DOHH2 (cell line): ENCODE measurements around the gene FAF2.

Experiments used
- EZH2phosphoT487 ChIP-seq: fragments of 200-600 bp; sonication (generic); IDR thresholded peaks from 2 replicates; pipeline ENCODE4 v1.6.1; 2017; ENCODE audit warnings: borderline replicate concordance, mild to moderate bottlenecking, antibody characterized with exemption, low read length, moderate library complexity, mixed read lengths
- TF ChIP-seq, protein P1 (sequence below): fragments of 200-600 bp; sonication (generic); IDR thresholded peaks from one replicate; pipeline ENCODE4 v1.5.1; 2014; ENCODE audit warnings: antibody characterized with exemption, mild to moderate bottlenecking, low read depth, low read length; ENCODE audit not compliant: poor library complexity, severe bottlenecking

DNA sequence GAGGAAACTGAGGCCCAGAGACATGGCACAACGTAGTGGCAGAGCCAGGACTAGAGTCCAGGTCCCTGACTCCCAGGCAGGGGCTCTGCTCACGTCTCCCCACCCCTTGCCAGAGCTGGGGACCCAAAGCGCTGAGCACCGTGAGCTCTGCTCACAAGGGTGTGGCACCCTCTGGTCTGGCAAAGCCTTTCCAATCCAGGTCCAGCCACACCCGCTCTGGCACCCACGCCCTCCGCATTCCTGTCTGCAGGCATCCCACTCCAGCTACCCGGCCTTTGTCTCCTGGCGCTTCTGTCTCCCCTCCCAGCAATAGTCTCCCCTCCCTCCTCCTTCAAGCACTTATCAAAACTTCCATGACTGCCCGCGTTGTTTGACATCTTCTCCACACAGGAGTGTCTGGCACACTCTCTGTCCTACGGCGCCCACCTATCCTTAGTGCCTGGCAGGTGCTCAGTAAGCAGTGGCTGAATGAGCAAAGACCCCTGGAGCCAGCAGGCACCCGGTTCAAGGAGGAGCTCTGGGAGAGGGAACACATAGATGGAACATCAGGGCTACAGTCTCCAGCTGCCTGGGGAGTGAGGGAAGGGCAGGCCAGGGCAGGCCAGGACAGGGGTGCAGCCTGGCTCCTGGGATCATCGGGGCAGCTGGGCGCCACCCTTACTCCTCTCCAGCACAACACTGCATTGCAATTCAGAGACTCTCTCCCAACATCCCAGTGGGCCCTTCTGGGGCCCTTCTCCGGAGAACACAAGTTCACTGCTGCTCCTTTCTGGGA lies 47.6 kb upstream of the FAF2 start:
- TF ChIP-seq, protein P1, sequence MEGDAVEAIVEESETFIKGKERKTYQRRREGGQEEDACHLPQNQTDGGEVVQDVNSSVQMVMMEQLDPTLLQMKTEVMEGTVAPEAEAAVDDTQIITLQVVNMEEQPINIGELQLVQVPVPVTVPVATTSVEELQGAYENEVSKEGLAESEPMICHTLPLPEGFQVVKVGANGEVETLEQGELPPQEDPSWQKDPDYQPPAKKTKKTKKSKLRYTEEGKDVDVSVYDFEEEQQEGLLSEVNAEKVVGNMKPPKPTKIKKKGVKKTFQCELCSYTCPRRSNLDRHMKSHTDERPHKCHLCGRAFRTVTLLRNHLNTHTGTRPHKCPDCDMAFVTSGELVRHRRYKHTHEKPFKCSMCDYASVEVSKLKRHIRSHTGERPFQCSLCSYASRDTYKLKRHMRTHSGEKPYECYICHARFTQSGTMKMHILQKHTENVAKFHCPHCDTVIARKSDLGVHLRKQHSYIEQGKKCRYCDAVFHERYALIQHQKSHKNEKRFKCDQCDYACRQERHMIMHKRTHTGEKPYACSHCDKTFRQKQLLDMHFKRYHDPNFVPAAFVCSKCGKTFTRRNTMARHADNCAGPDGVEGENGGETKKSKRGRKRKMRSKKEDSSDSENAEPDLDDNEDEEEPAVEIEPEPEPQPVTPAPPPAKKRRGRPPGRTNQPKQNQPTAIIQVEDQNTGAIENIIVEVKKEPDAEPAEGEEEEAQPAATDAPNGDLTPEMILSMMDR: no peak
- TF ChIP-seq EZH2phosphoT487: no peak
